GM19372 (cell line): ENCODE measurements around the gene MGAT5.
"Not testable (repeated sequence)": the region's sequence is repeated elsewhere in the genome, so short reads cannot be mapped to it uniquely, and the experiment has no call there.

Experiments
- ATAC-seq: cut with Tn5 transposase; IDR thresholded peaks from one replicate; pipeline ENCODE4 v1.9.1; 2021; ENCODE audit warnings: mild to moderate bottlenecking, low read depth, moderate library complexity; ENCODE audit not compliant: unreplicated experiment

The MGAT5 gene

GRCh38 chr2:134276381-134277172 is 22.7 kb downstream of the MGAT5 start:
- no peak for ATAC-seq

- ATAC-seq = no peak
Measured at GRCh38 chr2:134277223-134277622, 23.4 kb downstream of the MGAT5 start.

- ATAC-seq = no peak
Measured at GRCh38 chr2:134278553-134278952, 24.7 kb downstream of the MGAT5 start.

- no peak for ATAC-seq
Measured at GRCh38 chr2:134279417-134279816, 25.5 kb downstream of the MGAT5 start.

- no peak for ATAC-seq
Measured at GRCh38 chr2:134280231-134280630, 26.4 kb downstream of the MGAT5 start.

- no peak for ATAC-seq
Measured at GRCh38 chr2:134280726-134281125, 26.9 kb downstream of the MGAT5 start.

GRCh38 chr2:134281815-134282419 is 28.0 kb downstream of the MGAT5 start:
- ATAC-seq = no peak

GRCh38 chr2:134282629-134283400 is 28.9 kb downstream of the MGAT5 start:
- ATAC-seq = peak; percentile 91

GRCh38 chr2:134283661-134284060 is 29.8 kb downstream of the MGAT5 start:
- ATAC-seq = no peak

GRCh38 chr2:134284119-134284670 is 30.3 kb downstream of the MGAT5 start:
- no peak for ATAC-seq

GRCh38 chr2:134287323-134287722 is 33.5 kb downstream of the MGAT5 start:
- peak; percentile 32 for ATAC-seq

GRCh38 chr2:134288814-134289213 is 34.9 kb downstream of the MGAT5 start:
- no peak for ATAC-seq

- ATAC-seq = no peak
Measured at GRCh38 chr2:134289225-134289624, 35.4 kb downstream of the MGAT5 start.

GRCh38 chr2:134290358-134290757 is 36.5 kb downstream of the MGAT5 start:
- ATAC-seq = peak; percentile 36

- ATAC-seq = no peak
Measured at GRCh38 chr2:134292514-134292913, 38.6 kb downstream of the MGAT5 start.

GRCh38 chr2:134293719-134294537 is 40.1 kb downstream of the MGAT5 start:
- no peak for ATAC-seq

GRCh38 chr2:134294598-134294997 is 40.7 kb downstream of the MGAT5 start:
- not testable (repeated sequence) for ATAC-seq

- ATAC-seq = no peak
Measured at GRCh38 chr2:134295441-134295840, 41.6 kb downstream of the MGAT5 start.

- ATAC-seq = no peak
Measured at GRCh38 chr2:134296301-134296700, 42.4 kb downstream of the MGAT5 start.

GRCh38 chr2:134299334-134299733 is 45.5 kb downstream of the MGAT5 start:
- ATAC-seq = no peak
